GM12873 (cell line): ENCODE data around the gene BBLN.

Source experiments
- CTCF ChIP-seq: IDR thresholded peaks from 2 replicates; pipeline ENCODE4 v1.5.1; 2012; ENCODE audit warnings: low read depth, mild to moderate bottlenecking, moderate library complexity, low read length, control low read depth; ENCODE audit not compliant: insufficient read depth; ENCODE audit errors: missing control alignments

The BBLN gene

DNA sequence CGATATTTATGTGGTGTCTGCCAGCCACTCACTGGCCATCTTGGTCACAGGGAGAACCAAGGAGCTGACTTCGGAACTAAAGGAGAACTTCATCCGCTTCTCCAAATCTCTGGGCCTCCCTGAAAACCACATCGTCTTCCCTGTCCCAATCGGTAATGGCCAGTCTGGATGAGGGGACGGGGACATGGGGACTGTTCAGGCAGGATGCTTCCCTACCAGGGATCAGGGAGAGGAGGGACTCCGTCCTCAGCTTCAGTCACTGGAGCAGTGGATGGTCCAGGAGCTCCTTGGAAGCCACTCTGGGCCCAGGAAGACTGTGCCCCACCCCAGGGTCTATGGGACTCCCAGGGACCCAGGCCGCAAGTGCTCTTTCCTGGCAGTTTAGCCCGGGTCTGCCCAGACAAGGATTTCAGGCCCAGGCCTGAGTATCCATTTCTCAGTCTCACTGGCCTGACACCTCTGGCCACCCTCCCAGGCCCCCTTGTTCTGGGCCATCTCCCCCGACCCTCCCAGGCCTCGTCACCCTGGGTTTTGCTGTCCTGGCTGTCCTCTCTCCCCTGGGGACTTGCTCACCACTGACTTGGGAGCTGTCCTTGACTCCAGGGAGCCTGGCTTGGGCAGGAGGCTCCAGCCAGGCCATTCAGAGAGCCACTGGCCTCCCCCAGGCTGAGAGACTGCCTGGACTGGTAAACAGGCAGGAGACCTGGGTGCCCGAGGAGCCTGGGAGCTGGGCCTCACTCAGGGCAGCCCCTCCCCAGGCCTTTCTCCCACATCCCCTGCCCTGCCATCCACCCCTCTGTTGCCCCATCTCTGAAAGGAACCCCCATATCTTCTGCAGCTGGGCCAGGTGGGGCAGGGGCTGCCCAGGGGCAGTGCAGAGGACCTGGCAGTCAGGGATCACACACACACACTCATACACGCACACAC lies 7.7 kb upstream of the BBLN start:
- TF ChIP-seq CTCF: no peak

- no peak for TF ChIP-seq CTCF
Measured at GRCh38 chr9:128153060-128153946, 6.8 kb upstream of the BBLN start.

DNA sequence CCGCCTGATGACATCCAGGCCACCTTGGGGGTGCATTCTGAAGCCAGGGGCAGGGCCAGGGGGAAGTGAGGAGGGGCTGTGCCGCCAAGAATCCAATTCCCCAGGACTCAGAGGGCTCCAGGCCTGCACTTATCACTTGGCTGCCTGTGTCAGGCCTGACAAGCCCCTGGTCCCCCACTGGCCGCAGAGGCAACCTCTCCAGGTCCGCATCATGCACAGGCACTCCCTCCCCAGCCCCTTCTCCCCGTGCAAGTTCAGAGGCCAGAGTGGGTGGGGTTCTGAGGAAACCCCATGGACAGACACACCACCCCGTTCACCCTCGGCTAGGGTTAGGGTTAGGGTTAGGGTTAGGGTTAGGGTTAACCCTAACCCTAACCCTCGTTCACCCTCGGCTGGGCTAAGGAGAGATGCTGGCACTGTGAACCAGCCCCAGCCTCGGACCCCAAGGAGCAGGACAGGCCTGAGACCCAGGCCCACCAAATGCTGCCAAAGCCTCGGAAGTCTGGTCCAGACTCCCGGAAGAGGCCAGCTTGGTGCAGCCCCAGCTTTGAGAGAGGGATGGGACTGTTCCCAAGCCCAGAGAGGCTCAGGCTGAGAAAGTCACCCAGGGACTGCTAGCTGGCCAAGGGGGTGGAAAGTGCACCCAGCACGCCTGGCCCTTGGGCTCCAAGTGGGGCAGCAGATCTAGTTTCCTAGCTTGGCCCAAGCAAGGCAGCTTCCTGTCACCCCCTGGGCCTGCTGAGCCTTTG lies 5.9 kb upstream of the BBLN start:
- TF ChIP-seq CTCF: no peak

- TF ChIP-seq CTCF: no peak
Measured at GRCh38 chr9:128155736-128156500, 4.1 kb upstream of the BBLN start.

GRCh38 chr9:128159522-128159783 lies 612 bp upstream of the BBLN start:
- no peak for TF ChIP-seq CTCF

DNA sequence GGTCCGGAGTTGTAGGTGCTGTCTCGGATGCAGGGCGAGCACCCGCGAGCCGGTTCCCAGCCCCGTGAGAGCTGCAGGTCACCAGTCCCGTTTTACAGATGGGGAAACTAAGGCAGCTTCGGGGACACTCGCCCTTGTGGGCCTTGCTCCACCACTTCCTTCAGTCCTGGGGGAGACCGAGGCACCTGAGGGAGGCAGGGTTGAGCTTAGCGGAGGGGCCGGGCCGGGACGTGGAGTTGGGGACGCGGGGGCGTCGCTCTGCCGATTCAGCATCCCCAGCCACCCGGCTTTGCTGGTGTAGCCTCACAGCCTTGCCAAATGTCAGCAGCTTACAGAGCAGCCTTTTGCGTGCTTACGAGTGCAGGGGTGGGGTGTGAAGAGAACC lies 530 bp downstream of the BBLN start:
- no peak for TF ChIP-seq CTCF
